PC-3 (cell line): Measurements from ENCODE around the gene MAF.

ENCODE experiments used
- CTCF ChIP-seq: fragments of 300-600 bp; sonication (generic); conservative IDR thresholded peaks from 2 replicates; pipeline ENCODE4 v1.5.1; 2017; ENCODE audit warnings: antibody characterized with exemption, low read depth, mild to moderate bottlenecking, low read length
- EZH2 ChIP-seq: fragments of 300-600 bp; sonication (generic); IDR thresholded peaks from one replicate; pipeline ENCODE4 v1.6.1; 2017; ENCODE audit warnings: antibody characterized with exemption, mild to moderate bottlenecking, low read length; ENCODE audit not compliant: unreplicated experiment

GRCh38 chr16:79563921-79564320 is 36.6 kb downstream of the MAF start:
- TF ChIP-seq CTCF = no peak
- no peak for TF ChIP-seq EZH2
